ENCODE results near the gene ARPC2.

DNA sequence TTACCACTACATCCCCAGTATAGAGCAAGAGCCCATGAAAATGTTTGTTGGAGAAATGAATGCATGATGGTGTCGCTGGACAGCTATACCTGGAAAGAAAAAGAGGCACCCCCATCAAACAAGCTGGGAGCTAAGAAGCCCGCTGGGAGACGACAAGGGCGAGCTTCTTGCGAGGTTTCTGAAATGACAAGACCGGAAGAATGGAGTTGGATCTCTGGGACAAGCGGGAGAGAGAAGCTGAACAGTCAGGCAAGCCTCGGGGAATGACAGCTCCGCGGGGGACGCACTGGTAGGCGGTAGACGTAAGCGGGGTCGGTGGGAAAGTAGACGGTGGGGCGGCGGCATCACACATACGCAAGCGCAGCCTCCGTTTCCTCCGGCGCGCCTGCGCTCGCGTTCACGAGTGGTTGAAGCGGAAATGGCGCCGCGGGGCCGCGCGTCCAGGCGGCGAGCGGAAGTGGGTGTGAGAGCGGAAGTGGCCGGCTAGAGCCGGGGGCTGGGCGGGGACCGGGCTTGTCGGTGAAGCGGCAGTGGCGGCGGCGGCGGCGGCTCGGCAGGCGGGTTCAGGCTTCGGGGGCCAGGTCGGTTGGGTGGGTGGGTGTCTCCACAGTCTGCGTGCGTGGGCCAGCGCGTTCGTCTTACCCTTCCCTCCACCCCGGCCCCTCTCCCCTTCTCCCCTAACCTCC is at the start of gene ARPC2:
- TF ChIP-seq CTCF (conservative IDR thresholded peaks at IDR 0.05; ENCODE audit: low read depth, low read length) (no peak), EZH2 (IDR thresholded peaks at IDR 0.05; ENCODE audit: low read length, unreplicated experiment) (no peak), EZH2phosphoT487 (IDR thresholded peaks at IDR 0.05; ENCODE audit: borderline replicate concordance, low read length) (no peak)
